Skeletal muscle cell (primary cell): ENCODE results near the gene CDK5R1.

Experiments
- DNase-seq: peaks from one replicate; pipeline ENCODE4 v3.0.0-alpha.2; 2010; ENCODE audit warnings: low read depth
- H3K4me3 ChIP-seq: 2 replicates; pipeline ENCODE4 v1.5.1; 2011; ENCODE audit warnings: low read depth, mild to moderate bottlenecking, control low read depth, low read length, moderate library complexity

The CDK5R1 gene

DNA sequence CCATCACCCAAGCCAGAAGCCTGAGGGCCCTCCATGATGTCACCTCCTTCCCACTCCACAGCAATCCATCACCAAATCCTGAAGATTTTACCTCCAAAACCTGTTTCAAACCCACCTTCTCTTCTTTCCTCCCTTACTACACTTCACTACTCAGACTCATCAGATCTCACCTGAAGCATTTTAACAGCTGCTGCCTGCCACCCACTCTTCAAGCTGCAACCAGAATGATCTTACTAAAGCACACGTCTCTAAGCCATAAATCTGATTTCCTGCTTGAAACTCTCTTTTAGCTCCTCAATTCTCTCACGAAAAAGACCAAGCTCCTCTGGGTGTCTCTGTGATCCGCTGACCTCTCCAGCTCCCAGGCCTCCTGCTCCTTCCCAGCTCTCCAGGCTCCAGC, 46.5 kb downstream of the CDK5R1 start:
- DNase-seq, result no peak
- H3K4me3 ChIP-seq, result no peak overlapping the region

DNA sequence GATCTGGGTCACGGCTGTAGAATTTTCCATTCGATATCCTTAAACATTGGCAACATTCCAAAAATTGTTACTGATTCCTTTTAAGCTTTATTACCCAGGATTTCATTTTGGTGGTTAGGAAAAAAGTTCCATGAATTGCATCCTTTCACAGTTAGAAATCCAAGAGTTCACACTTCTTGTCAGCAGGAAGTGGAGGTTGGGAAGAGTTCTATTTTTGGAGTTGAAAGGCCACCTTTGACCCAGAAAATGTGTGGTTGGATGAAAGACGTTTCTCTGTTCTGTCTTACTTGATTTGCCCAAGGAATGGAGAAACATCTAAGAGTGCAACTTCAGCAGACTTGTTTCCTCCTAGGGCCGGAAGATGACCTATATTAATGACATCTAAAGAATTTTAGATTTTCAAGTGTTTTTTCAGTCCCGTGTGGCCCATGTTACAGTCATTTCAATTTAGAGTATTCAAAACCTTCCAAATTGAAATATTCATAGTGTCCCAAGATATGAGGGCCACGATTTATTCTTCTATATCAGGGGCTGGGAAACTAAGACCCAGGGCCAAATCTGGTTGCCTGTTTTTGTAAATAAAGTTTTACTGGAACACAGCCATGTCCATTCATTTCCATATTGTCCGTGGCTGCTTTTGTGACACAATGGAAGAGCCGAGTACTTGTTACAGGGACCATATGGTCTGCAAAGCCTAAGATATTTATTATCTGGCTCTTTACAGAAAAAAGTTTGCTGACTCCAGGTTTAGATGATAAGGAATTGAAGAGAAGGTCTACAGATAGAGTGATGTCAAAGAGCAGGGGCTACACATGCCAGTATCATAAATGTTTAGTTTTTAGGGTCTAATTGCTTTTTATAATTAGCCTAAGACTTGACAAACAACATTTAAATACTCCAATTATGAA, 50.2 kb downstream of the CDK5R1 start:
- no peak overlapping the region for H3K4me3 ChIP-seq
- no peak for DNase-seq
